Body of pancreas (tissue), 4 donors: ENCODE data around the gene TBCE. TPM values are rescaled to one million over a fixed set of nuclear protein-coding genes. Genes with fewer than 3 reads are reported as not detected.
"Not testable (repeated sequence)": the region's sequence is repeated elsewhere in the genome, so short reads cannot be mapped to it uniquely, and the experiment has no call there.

Experiments used
- ATAC-seq: fragments of 150-250 bp; one replicate; pipeline ENCODE4 v1.9.1; 2016
- DNase-seq, 4 donors: peaks; one replicate each; pipeline ENCODE4 v3.0.0-alpha.2; 2019
- H3K27ac ChIP-seq, 4 donors: fragments of 200-600 bp; sonication (generic); 1 replicate in 3 of 4; 2 replicates in 1 of 4; pipeline versions ENCODE4 v1.5.1 to v1.6.1; 2016 to 2019; ENCODE audit warnings: mild to moderate bottlenecking in 1 of 4, mixed read lengths in 1 of 4, moderate library complexity in 1 of 4
- H3K27me3 ChIP-seq, 2 donors: fragments of 200-600 bp; sonication (generic); one replicate each; pipeline ENCODE4 v1.6.0; 2016; ENCODE audit warnings: mild to moderate bottlenecking in 1 of 2
- H3K36me3 ChIP-seq, 2 donors: fragments of 200-600 bp; sonication (generic); replicated peaks in 1 of 2; 2 replicates each; pipeline ENCODE4 v1.5.1; 2016; ENCODE audit warnings: low read depth in 2 of 2; ENCODE audit not compliant: insufficient read depth in 1 of 2
- H3K4me1 ChIP-seq: fragments of 200-600 bp; sonication (generic); one replicate; pipeline ENCODE4 v1.6.0; 2016
- H3K4me3 ChIP-seq, 2 donors: fragments of 200-600 bp; sonication (generic); 1 replicate in 1 of 2; 2 replicates in 1 of 2; pipeline ENCODE4 v1.5.1; 2016 to 2019
- H3K9me3 ChIP-seq, 3 donors: fragments of 200-600 bp; sonication (generic); 1 replicate in 2 of 3; 2 replicates in 1 of 3; pipeline ENCODE4 v1.5.1; 2016
- CTCF ChIP-seq, 7 experiments: fragments of 450-650 bp in 4 of 7; fragments of 200-600 bp in 3 of 7; sonication (generic) in 3 of 7; IDR thresholded peaks; one replicate each; pipeline ENCODE4 v1.5.1; 2016 to 2019; ENCODE audit warnings: antibody characterized with exemption in 7 of 7
- POLR2A ChIP-seq, 3 donors: fragments of 450-650 bp; IDR thresholded peaks; one replicate each; pipeline ENCODE4 v1.6.1; 2016; ENCODE audit warnings: antibody characterized with exemption in 3 of 3, mild to moderate bottlenecking in 2 of 3
- WGBS, 2 donors: methylation state at CpG; one replicate each; pipeline ENCODE4 v1.1.5; 2017; 5-methylcytosine and 5-hydroxymethylcytosine counted together
- intact Hi-C: fragments of 100-400 bp; cut with DNase I; formaldehyde crosslinking; loops from one replicate; pipeline ENCODE4 v1.15.1; 2023
- total RNA-seq, 2 donors: library from RNA; depleted of rRNA; stranded (reverse); fragments of >200 nt; gene quantifications; one replicate each; pipeline ENCODE4 v1.1.0, GENCODE V29; 2016

Gene TBCE
- total RNA-seq, 2 donors from 2014 or later: 15.0 to 22.1 TPM

GRCh38 chr1:235366286-235366685, 941 bp upstream of the TBCE start:
- H3K4me1 ChIP-seq: peaks cover 16% of the 10 kb centered on the region
- H3K27me3 ChIP-seq: no peaks in the 10 kb centered on the region
- 82 to 87% methylated on average over 5 of the region's 5 CpGs for WGBS, 2 donors
- DNase-seq (no peak), ATAC-seq (no peak)
- H3K4me3 ChIP-seq: no peak overlapping the region
- TF ChIP-seq CTCF (IDR thresholded peaks at IDR 0.05) (no peak), POLR2A (IDR thresholded peaks at IDR 0.05) (no peak)
- H3K9me3 ChIP-seq: no peaks in the 10 kb centered on the region
- H3K27ac ChIP-seq: no peak overlapping the region
- intact Hi-C loops: no loop called here
- H3K36me3 ChIP-seq: no peaks in the 10 kb centered on the region

- no peak overlapping the region for H3K27ac ChIP-seq
- no peak for TF ChIP-seq POLR2A (IDR thresholded peaks at IDR 0.05)
- TF ChIP-seq CTCF (IDR thresholded peaks at IDR 0.05): no peak
- intact Hi-C loops: no loop called here
- H3K4me1 ChIP-seq: peaks cover 16% of the 10 kb centered on the region
- 75% methylated on average over 5 of the region's 5 CpGs for WGBS, 2 donors
- no peak for DNase-seq
- H3K9me3 ChIP-seq: no peaks in the 10 kb centered on the region
- no peak overlapping the region for H3K4me3 ChIP-seq
- no peaks in the 10 kb centered on the region for H3K27me3 ChIP-seq
- H3K36me3 ChIP-seq: peaks cover 0 to 3% of the 10 kb centered on the region in 2 donors
- no peak for ATAC-seq
These were observed 1.2 kb downstream of the TBCE start for GRCh38 chr1:235368428-235368827.

GRCh38 chr1:235369802-235370201, 2.6 kb downstream of the TBCE start:
- intact Hi-C loops: no loop called here

GRCh38 chr1:235375919-235376605, 8.8 kb downstream of the TBCE start:
- intact Hi-C loops: no loop called here
- Histone ChIP-seq H3K36me3 (peaks cover 0 to 4% of the 10 kb centered on the region in 2 donors), H3K9me3 (no peaks in the 10 kb centered on the region), H3K27me3 (no peaks in the 10 kb centered on the region), H3K27ac (no peak overlapping the region), H3K4me1 (no peaks in the 10 kb centered on the region), H3K4me3 (no peak overlapping the region)
- DNase-seq (no peak), ATAC-seq (no peak)
- 94 to 98% methylated on average over 6 of the region's 6 CpGs for WGBS, 2 donors
- TF ChIP-seq CTCF (IDR thresholded peaks at IDR 0.05): no peak
- no peak for TF ChIP-seq POLR2A (IDR thresholded peaks at IDR 0.05)

More at GRCh38 chr1:235369802-235370201, 2.6 kb downstream of the TBCE start:
- H3K27ac ChIP-seq: no peak overlapping the region
- 82 to 88% methylated on average over 5 of the region's 5 CpGs for WGBS, 2 donors
- H3K4me3 ChIP-seq: no peak overlapping the region
- peaks cover 16% of the 10 kb centered on the region for H3K4me1 ChIP-seq
- H3K27me3 ChIP-seq: no peaks in the 10 kb centered on the region
- peaks cover 0 to 3% of the 10 kb centered on the region in 2 donors for H3K36me3 ChIP-seq
- no peak for DNase-seq
- no peak for TF ChIP-seq CTCF (IDR thresholded peaks at IDR 0.05)
- TF ChIP-seq POLR2A (IDR thresholded peaks at IDR 0.05): no peak
- no peak for ATAC-seq
- no peaks in the 10 kb centered on the region for H3K9me3 ChIP-seq

- DNase-seq, ATAC-seq, H3K9me3 ChIP-seq, H3K27me3 ChIP-seq, H3K27ac ChIP-seq, intact Hi-C loops, H3K4me1 ChIP-seq, H3K4me3 ChIP-seq, H3K36me3 ChIP-seq: not testable (repeated sequence)
- WGBS, 2 donors: 78 to 87% methylated on average over 11 of the region's 11 CpGs
These were observed 11.0 kb downstream of the TBCE start for GRCh38 chr1:235378134-235378735.

GRCh38 chr1:235381955-235382739, 14.9 kb downstream of the TBCE start:
- ATAC-seq, H3K4me3 ChIP-seq, DNase-seq, H3K27ac ChIP-seq, H3K36me3 ChIP-seq, H3K4me1 ChIP-seq, intact Hi-C loops, H3K27me3 ChIP-seq, H3K9me3 ChIP-seq: not testable (repeated sequence)
- WGBS, 2 donors: no CpG with 5 or more reads among the region's 3 CpGs

- H3K36me3 ChIP-seq, DNase-seq, intact Hi-C loops, ATAC-seq, H3K27me3 ChIP-seq, H3K4me3 ChIP-seq, H3K9me3 ChIP-seq, H3K4me1 ChIP-seq, H3K27ac ChIP-seq: not testable (repeated sequence)
- WGBS, 2 donors: 92 to 100% methylated on average over 1 of the region's 1 CpG
These were observed 18.4 kb downstream of the TBCE start for GRCh38 chr1:235385633-235386032.
